Fibroblast of skin of scalp (primary cell): ENCODE measurements around the gene RAB14.
"Not testable (repeated sequence)": the region's sequence is repeated elsewhere in the genome, so short reads cannot be mapped to it uniquely, and the experiment has no call there.

Source experiments
- DNase-seq: peaks from one replicate; pipeline ENCODE4 v3.0.0-alpha.2; 2013

The RAB14 gene

DNA sequence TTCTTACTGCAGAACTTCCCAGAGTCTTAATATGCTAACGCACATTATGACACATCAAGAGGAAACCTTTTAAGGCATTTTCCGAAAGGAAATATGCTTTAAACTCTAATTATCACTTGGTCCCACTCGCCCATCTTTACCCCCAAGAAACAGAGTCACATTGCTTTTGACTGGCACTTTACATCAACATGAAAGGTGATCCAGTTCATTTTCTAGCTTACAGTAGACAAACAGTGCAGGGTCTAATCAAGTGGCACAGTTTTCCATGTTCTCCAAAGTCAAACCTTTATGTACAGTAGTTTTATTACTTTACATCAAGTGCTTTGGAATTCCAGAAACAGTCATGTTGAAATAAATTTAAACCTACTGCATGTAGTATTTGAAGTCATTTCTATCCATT is 12.0 kb downstream of the RAB14 start:
- no peak for DNase-seq

DNA sequence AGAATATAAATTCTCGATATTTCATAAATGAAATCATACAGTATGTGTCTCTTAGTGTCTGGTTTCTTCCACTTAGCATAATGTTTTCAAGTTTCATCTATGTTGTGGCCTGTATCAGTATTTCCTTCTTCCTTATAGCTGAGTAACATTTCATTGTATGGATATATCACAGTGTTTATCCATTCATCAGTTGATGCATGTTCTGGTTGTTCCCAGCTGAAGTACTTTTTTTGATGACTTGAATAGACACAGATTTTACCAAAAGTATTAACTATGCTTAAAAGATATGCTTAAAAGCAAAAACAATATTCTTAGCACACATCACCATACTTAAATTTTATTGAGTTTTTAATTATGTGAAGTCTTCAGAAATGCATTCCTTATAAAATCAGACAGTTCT is 12.7 kb downstream of the RAB14 start:
- no peak for DNase-seq

DNA sequence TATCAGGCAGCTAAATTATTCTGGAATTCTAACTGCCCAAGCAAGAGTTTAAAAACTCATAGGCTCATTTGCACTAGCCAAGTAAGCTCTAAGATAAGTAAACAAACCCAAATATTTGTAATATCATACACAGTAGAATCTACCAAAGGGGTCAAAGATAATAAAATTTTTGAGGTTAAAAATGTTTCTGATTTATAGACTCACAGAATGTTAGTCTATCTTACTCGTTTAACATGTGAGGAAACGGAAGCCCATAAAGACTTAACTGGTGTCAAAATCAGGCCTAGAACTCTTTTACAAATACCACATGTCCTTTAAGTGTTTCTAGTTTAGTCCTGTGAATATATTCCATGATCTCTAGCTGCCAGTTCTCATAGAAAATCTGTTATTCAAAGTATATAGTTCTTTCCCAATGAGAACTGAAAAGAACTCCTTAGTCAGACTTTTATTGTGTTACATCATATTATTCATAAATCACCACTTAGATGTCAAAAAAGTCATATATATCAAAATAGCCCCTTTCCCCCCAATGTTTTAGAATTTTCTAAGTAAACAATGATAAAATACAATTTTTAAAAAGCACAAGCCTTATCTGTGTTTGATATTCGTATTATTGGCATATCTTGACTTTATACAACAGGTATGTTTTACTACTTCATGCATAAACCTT is 13.9 kb downstream of the RAB14 start:
- peak; percentile 40 for DNase-seq

DNA sequence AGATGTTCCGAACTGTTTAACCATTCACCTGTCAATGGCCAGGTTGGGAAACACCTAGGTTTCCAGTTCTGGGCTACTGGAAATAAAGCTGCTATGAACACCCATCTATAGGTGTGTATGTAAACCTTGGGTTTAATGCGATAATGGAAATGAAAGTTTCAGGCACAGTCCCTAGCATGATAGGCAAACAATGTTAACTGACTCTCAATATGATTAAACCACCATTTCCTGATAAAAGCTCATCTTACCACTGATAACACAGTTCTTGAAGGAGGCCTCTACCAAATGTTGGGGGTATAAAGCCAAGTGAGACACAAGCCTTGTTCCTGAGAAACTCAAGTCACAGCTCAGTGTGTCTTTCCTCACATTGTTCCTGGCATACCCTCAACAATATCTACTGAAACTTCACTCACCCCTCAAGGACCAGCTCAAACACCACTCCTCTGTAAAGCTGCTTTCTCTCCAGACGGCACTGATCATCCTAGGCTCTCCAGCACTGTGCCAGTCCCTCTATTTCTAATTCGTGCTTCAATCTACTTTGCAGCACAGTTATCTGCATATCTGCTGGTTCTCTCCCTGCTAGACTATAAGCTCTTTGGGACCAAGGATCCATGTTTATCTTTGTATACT is 15.8 kb downstream of the RAB14 start:
- no peak for DNase-seq

DNA sequence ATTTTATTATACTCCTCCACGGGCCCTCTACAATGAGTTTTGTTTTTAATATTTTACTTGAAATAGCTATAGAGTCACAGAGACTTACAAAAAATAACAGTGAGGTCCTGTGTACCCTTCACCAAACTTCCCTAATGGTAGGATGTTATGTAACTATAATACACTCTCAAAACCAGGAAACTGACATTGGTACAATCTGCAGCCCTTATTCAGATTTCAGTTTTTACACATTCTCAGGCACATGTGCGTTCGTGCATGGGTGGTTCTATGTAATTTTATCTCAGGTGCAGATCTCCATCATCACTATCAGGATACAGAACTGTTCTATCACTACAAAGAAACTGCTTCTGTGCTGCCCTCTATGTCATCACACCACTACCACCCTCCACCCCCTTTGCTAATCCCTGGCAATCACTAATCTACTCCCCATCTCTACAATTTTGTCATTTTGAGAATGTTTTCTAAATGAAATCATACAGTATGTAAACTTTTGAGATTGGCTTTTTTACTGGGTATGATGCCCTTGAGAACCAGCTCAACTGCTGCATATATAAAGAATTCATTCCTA is 16.4 kb downstream of the RAB14 start:
- DNase-seq, result no peak

DNA sequence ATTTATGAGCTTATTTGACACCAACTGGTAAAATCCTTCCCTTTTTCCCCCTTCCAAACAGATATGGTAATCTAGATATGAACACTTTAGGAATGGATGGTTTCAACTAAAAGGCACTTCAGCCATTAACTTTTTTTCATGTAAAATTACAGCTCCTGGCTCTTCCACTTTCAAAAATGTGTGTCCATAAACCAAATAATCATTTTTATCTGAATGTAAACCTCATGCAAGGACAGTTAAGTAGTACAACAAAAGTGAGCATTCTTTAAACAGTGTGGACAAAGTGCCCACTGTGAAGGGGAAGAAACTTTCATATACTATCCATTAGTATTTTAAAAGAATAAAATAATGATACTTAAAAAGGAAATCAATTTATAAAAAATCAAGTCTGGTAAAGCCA is 17.2 kb downstream of the RAB14 start:
- DNase-seq, result no peak

DNA sequence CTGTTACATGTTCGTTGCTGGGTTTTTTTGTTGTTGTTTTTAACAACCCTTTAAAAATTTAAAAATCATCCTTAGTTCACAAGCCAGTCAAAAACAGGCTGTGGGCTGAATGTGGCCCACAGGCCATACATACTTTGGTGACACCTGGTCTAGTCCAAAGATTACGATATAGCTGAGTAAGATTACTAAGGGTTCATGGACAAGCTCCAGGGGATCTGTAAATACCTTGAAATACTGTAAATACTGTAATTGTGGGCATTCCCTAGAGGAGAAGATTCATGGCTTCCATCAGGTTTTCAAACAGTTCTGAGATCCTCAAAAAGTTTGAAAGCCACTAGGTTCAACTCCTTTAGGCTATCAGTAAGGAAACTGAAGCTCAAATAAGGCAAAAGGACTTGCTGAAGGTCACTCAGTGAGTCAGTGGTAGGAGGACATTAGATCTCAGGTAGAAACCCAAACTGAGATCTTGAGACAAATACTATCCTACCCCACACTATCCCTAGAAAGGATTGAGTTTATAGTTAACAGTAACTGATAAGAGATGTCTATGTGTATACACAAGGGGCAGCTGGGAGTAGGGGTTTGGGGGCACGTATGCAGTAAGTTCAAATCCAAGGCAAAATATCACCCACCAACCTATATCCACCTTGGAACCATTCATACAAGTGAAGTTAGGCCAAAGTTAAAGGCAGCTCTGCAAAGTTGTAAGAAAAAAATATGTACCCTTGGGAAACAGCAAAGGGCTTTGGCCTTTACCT is 17.8 kb downstream of the RAB14 start:
- DNase-seq, result no peak

DNA sequence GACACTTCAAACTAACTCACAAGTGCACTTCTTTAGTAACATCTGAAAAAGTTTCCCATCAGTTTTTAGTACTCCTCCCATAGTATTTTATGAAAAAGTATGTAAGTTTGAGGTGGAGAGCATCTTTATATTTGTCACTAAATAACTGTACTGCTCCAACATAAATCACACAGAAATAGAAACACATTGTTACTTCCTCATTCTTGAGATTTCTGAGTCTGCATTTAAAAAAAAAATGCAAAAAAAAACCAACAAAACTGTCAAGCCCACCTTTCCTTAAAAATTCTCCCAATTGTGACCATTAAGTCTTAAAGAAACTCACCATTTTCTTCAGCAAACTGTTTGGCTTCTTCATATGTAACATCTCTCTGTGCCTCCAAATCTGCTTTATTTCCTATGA is 18.7 kb downstream of the RAB14 start:
- DNase-seq, result no peak

DNA sequence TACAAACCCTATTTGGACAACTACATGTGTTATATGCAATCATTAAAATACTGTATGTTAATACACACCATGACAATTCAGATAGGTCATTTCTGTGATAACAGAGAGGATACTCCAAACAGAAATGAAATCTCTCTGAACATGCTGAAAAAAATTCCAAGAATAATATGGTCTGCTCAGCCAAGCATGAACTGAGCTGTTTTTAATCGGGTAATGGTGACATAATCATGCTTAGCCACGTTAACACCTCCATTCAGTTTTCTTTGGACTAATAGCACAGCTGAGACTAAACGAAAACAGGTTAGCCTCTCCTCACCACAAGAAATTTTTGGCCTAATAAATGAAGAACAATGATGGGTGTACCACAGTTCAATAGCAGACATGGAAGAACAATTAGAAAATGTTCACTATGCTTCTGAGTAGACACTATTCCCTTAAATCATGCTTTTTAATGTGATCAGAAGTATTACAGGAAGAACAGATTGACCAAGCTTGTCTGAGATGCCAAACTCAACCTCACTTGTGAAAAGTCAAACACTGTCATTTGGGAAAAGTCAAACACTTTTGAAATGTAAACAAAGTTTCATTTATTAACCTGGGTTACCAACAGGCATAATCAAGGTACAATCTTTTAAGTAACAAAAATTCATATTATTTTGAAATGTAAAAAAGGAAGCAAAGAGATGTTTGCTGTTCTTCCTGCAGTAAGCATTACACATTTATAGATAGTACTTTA is 19.4 kb downstream of the RAB14 start:
- no peak for DNase-seq

DNA sequence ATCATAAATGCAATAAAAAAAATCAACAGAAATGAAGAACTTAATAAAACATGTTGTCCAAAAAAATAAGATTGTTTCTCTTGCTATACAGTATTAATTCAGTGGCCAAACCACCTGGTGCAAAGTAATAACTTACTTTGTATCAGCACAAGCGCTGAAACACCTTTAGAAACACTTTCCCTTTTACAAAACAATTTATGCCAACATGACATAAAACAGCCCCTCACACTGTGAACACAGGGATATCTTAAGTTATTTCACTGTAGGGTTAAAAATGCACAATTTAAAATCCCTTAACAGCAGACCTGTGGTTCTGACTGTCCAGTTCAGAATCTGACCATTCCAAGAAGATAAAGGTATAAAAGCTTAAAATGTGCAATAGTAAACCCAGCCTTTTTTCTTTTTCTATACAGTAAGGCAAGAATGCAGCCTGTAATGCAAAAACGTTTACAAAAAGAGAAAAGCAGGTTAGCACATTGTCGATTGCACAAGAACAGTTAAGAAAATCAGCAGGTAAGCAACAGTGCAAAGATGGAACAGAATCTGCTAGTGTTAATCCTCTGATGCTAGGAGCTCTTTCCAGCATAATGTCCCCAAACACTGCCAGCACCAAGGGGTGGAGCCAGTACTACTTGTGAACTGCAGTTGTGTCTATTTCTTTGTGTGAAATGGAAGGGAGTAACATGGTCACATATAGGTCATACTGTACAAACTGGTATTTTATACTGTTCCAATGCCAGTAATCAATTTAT is 21.6 kb downstream of the RAB14 start:
- no peak for DNase-seq

DNA sequence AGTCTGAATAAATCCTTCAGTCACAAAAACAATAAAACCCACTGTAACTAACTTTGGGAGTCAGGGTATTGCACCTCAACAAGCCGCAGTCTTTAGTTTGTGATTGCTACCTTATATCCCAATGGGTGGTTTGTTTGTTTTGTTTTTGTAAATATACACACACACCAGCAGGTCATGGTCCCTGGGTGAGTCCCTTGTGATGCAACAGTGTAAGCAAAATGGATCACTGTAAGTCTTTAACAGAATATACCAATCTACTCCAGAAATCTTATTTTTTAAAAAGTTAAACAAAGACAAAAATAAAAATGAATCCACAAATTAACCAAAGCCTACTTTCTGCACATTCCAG is 22.3 kb downstream of the RAB14 start:
- not testable (repeated sequence) for DNase-seq

DNA sequence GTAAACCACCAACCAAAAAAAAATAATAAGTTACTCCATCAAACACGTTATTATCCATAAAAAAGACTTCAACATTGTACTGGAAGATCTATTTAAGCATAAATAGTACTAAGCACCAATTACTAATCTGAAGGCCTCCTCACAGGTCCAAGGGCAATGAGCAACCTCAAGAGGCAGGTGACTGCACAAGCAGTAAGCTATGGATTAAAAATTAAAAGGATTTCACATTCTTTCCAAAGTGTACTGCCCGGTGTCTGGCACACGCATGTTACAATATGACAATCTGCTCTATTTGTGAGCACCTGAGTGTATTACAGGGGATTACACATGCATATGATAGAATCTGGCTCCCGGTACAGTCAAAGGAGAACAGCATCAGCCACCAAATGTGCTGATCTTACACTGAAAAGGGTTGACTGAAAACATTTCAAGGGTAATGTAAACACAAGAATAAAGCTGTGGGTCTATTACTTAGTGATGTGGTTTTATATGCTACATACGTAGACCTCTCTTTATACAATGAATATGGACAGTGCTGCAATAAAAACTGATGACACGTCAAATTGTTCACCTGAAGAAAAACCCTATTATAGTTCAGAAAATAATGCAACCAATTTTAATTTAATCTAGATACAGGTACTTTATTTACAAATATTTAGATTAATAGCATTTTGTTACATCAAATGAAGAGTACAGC is 22.8 kb downstream of the RAB14 start:
- DNase-seq, result no peak

DNA sequence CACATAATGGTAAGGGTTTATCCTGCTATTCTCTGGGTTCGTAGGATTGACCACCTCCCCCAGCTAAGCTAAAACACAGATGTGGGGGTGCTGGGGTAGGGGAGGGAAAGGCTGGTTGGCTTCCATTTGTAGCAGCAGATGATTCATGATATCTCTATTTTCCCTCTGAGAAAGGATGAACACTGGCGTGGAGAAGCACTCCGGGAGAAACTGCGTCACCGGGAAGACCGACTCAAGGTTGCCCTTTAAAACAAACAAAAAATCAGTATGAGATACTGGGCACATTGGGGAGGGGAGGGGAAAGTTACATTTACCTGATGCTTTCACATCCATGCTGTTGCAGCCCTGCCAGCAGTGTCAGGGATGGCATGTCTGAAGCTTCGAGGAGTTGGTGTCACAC is 28.2 kb downstream of the RAB14 start:
- no peak for DNase-seq

DNA sequence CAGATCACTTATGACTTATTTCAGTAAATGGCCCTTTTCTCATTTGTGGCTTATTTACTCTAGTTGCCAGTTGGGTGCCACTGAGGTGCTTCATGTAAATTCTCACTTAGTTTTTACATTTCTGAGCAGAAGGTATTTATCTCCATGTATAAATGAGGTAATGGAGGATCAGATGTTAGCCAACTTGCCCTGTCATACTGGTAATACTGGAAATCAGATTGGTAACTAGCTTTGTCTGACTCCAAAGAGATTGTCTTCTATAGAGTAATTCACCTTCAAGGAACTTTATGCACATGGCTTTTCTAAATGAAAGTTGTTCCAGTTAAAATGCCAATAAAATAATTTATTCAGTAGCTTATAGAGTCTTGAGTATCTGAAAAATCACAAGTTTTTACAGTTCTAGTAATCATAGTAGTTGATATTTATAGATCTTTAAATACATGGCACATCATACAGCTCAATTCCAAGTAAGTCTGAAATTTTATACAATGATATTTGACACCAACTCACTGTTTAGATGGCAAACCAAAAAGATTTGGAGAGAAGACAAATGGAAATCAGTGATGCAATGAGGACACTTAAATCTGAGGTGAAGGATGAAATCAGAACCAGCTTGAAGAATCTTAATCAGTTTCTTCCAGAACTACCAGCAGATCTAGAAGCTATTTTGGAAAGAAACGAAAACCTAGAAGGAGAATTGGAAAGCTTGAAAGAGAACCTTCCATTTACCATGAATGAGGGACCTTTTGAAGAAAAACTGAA is 28.8 kb downstream of the RAB14 start:
- DNase-seq, result no peak

DNA sequence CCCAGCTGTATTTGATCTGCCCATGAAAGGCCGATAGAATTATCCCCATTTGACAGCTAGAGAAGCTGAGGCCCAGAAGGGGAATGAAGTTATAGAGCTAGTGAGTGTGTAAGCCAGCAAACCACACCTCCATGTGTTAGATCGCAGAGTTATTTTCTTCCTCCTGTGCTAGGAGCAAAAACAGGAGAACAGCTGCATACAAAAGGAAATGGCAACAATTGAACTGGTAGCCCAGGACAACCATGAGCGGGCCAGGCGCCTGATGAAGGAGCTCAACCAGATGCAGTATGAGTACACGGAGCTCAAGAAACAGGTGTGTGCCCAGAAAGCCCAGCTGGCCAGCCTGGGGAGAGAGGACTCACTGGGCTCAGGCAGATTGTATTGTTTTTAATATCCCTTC is 30.4 kb downstream of the RAB14 start:
- no peak for DNase-seq

DNA sequence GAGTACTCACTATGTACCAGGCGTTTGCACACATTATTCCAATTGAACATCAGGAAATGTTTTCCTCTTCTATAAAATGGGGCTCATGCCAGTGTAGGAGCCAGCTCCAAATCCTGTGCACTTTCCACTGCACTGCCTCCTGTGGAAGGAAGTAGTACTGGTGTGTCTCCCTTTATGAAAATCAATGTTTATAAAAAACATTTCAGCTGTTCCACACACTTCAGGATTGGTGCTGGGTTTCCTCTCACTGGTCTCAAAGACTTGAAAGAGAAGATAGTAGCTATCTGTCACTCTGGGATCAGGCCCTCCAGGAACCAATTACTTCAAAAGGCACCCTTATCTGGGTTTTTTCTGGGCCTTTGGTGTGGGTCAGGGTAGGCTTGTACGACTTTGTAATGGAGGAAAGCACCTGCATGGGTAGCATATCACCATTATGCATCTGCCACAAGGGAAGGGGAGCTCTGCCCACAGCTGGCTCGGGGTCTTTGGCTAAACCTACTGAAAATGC is 32.5 kb downstream of the RAB14 start:
- no peak for DNase-seq

DNA sequence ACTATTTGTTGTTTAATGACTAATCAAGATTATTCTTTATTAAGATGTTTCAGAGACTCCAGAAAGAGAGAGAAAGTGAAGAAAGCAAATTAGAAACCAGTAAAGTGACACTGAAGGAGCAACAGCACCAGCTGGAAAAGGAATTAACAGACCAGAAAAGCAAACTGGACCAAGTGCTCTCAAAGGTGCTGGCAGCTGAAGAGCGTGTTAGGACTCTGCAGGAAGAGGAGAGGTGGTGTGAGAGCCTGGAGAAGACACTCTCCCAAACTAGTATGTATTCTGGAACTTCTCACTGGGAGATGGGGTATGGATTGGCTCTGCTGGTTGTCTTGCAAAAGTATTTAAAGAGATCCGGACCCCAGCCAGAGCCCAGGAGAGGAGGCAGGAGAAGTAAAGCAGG is 33.6 kb downstream of the RAB14 start:
- DNase-seq, result no peak

DNA sequence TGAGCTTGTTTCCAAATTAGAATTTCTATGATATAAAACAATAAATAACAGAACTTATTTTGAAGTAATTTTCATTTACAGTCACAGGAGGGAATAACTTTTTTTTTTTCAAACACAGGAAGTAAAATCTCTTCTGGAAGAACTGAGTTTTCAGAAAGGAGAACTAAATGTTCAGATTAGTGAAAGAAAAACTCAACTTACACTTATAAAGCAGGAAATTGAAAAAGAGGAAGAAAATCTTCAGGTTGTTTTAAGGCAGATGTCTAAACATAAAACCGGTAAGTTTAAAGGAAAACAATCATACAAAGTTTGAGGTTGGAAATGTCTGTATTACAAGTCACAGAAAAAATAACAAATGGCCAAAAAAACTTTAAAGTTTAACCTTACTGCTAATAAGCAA is 41.6 kb downstream of the RAB14 start:
- no peak for DNase-seq

DNA sequence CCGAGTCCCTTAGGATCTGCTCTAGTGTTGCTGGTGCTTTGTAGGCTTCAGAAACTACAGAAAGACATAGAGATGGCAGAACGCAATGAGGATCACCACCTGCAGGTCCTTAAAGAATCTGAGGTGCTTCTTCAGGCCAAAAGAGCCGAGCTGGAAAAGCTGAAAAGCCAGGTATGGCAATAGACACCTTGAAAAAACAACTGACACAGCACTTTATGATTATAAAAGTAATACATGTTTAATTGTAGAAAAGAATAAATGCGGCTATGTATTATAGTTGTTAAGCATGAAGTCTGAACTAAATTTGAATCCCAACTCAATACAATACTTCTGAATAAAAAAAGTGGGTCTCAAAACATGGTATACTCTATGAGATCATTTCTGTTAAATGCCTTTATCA is 43.7 kb downstream of the RAB14 start:
- DNase-seq, result no peak

DNA sequence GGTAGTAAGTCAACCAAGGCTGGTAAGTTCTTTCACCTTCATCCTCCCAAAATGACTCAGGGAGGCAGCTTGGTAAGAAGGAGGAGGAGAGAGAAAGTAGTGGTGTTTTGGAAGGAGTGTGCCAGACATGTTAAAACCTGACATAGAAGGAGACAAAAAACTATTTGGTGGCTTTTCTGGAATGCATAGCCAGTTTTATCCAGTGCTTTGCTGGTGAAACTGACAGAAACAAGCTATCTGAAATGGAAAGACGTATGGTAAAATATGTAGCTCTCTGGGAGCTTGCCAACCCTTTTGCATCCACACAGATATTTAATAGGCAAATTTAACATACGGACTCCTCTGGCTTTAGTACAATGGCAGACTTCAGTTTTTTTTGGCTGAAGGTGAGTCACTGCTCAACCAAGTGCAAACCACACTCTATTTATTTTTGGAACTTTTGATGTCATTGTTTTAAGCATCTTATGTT is 45.4 kb downstream of the RAB14 start:
- DNase-seq, result peak; percentile 92

DNA sequence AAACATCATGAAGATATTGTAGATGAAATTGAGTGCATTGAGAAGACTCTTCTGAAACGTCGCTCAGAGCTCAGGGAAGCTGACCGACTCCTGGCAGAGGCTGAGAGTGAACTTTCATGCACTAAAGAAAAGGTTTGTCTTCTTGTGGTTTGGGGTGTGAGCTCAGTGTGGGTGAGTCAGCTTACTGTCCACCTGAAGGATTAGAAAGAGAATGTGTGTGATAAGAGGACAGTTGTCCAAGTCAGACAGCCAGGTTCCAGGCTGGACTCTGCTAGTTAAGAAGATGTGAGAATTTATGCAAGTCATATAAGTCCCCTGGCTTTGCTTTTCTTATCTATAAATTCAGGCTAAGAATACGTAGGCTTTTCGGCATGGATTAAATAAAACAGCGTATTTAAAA is 46.9 kb downstream of the RAB14 start:
- no peak for DNase-seq
